Sigmoid colon (tissue), 7 donors: ENCODE data around the gene CDCA7L. TPM values are rescaled to one million over a fixed set of nuclear protein-coding genes. Genes with fewer than 3 reads are reported as not detected.
"Not testable (repeated sequence)": the region's sequence is repeated elsewhere in the genome, so short reads cannot be mapped to it uniquely, and the experiment has no call there.

Experiments
- DNase-seq: peaks from one replicate; pipeline ENCODE4 v3.0.0-alpha.2; 2019
- H3K27ac ChIP-seq, 4 donors: fragments of 200-600 bp; sonication (generic); one replicate each; pipeline ENCODE4 v1.5.1; 2016 to 2019; ENCODE audit warnings: mild to moderate bottlenecking in 1 of 4
- H3K27me3 ChIP-seq, 3 donors: fragments of 200-600 bp; sonication (generic); one replicate each; pipeline ENCODE4 v1.5.1; 2019; ENCODE audit warnings: mild to moderate bottlenecking in 1 of 3
- H3K36me3 ChIP-seq, 4 donors: fragments of 200-600 bp; sonication (generic); one replicate each; pipeline ENCODE4 v1.5.1; 2016 to 2019
- H3K4me1 ChIP-seq, 4 donors: fragments of 200-600 bp; sonication (generic); one replicate each; pipeline ENCODE4 v1.5.1; 2017 to 2019
- H3K4me3 ChIP-seq, 4 donors: fragments of 200-600 bp; sonication (generic); one replicate each; pipeline ENCODE4 v1.5.1; 2017 to 2019; ENCODE audit warnings: mild to moderate bottlenecking in 2 of 4, moderate library complexity in 1 of 4
- H3K9me3 ChIP-seq, 4 donors: fragments of 200-600 bp in 3 of 4; sonication (generic) in 3 of 4; one replicate each; pipeline versions ENCODE4 v1.5.1 to v1.6.1; 2013 to 2019
- EP300 ChIP-seq, 4 donors: sonication (generic); formaldehyde crosslinking; IDR thresholded peaks; one replicate each; pipeline ENCODE4 v1.6.1; 2017; ENCODE audit warnings: antibody characterized with exemption in 4 of 4
- POLR2A ChIP-seq, 2 donors: fragments of 450-650 bp; IDR thresholded peaks; one replicate each; pipeline ENCODE4 v1.6.1; 2016; ENCODE audit warnings: antibody characterized with exemption in 2 of 2, mild to moderate bottlenecking in 2 of 2, moderate library complexity in 2 of 2
- POLR2AphosphoS5 ChIP-seq, 4 donors: sonication (generic); formaldehyde crosslinking; IDR thresholded peaks; one replicate each; pipeline ENCODE4 v1.6.1; 2017; ENCODE audit warnings: antibody characterized with exemption in 4 of 4
- WGBS, 2 donors: extraction: QIAGEN DNeasy Blood & Tissue Kit; methylation state at CpG; one replicate each; pipeline ENCODE4 v1.1.7; 2013; 5-methylcytosine and 5-hydroxymethylcytosine counted together
- intact Hi-C: fragments of 100-400 bp; cut with DNase I; formaldehyde crosslinking; loops from one replicate; pipeline ENCODE4 v1.15.1; 2023
- polyA plus RNA-seq, 3 donors: library from polyadenylated mRNA; stranded (reverse); fragments of 200-250 nt; gene quantifications; one replicate each; pipeline ENCODE4 v1.2.3, GENCODE V29; 2013
- total RNA-seq, 4 donors: library from RNA; depleted of rRNA; stranded (reverse); fragments of >200 nt; gene quantifications; one replicate each; pipeline ENCODE4 v1.1.0, GENCODE V29; 2016
- TF ChIP-seq, protein P1 (sequence below), 4 experiments: fragments of 450-650 bp in 3 of 4; fragments of 200-600 bp in 1 of 4; IDR thresholded peaks; one replicate each; pipeline ENCODE4 v1.5.1; 2016 to 2019; ENCODE audit warnings: antibody characterized with exemption in 4 of 4, mild to moderate bottlenecking in 3 of 4, moderate library complexity in 2 of 4
- donor health status: healthy with polysubstance abuse.
- donor health status: Bipolar disorder and iron deficiency.
- donor health status: healthy.

The CDCA7L gene
- total and polyA plus RNA-seq, 7 donors, result 12.3 to 55.9 (median 23.5) TPM

DNA sequence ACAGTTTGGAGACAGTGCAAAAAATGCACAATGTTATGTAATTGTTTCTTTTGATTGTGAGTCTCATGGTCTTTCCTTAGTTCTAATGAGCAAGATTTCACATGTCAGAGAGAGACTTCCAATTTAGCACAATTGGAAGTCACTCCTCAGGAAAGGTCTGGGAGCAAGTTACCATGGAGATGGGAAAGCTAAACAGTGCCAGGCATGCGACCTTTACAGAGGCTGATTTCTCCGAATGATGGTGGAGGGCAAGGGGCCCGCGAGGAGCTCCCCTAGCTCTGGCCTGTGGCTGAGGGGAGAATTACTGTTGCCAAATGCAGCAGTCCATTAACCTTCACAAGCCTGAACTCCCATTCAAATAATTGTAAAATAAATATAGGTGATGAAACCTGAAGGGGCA, 59.3 kb downstream of the CDCA7L start:
- intact Hi-C loops, result no loop called here
- Histone ChIP-seq H3K9me3 (no peaks in the 10 kb centered on the region), H3K4me1 (no peaks in the 10 kb centered on the region), H3K27me3 (no peaks in the 10 kb centered on the region), H3K4me3 (no peak overlapping the region), H3K36me3 (no peaks in the 10 kb centered on the region), H3K27ac (no peak overlapping the region)
- TF ChIP-seq, protein P1, sequence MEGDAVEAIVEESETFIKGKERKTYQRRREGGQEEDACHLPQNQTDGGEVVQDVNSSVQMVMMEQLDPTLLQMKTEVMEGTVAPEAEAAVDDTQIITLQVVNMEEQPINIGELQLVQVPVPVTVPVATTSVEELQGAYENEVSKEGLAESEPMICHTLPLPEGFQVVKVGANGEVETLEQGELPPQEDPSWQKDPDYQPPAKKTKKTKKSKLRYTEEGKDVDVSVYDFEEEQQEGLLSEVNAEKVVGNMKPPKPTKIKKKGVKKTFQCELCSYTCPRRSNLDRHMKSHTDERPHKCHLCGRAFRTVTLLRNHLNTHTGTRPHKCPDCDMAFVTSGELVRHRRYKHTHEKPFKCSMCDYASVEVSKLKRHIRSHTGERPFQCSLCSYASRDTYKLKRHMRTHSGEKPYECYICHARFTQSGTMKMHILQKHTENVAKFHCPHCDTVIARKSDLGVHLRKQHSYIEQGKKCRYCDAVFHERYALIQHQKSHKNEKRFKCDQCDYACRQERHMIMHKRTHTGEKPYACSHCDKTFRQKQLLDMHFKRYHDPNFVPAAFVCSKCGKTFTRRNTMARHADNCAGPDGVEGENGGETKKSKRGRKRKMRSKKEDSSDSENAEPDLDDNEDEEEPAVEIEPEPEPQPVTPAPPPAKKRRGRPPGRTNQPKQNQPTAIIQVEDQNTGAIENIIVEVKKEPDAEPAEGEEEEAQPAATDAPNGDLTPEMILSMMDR (IDR thresholded peaks at IDR 0.05), result no peak
- TF ChIP-seq EP300 (IDR thresholded peaks at IDR 0.05) (no peak), POLR2A (IDR thresholded peaks at IDR 0.05) (no peak), POLR2AphosphoS5 (IDR thresholded peaks at IDR 0.05) (no peak)
- no peak for DNase-seq
- 81 to 83% methylated on average over 4 of the region's 4 CpGs for WGBS, 2 donors

DNA sequence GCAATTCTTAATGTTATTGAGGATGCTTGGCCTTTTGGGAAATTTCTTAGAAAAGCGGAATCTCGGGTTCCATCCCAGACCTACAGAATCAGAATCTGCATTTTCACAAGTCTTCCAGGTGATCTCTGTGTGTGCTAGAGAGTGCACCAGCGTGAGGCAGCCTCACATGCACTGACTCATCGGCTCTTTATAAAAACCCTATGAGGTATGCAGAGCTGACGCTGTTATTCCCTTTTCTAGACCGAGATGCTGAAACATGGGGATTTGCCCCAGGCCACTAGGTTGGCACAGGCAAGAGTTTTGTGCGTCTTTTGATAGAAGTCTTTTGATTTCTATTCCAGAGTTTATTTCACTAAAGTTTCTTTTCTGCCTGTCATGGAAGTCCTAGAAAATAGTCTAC, 61.2 kb downstream of the CDCA7L start:
- Histone ChIP-seq H3K9me3 (no peaks in the 10 kb centered on the region), H3K4me3 (no peak overlapping the region), H3K27ac (no peak overlapping the region), H3K27me3 (no peaks in the 10 kb centered on the region), H3K36me3 (no peaks in the 10 kb centered on the region), H3K4me1 (no peaks in the 10 kb centered on the region)
- intact Hi-C loops, result no loop called here
- 96% methylated on average over 7 of the region's 7 CpGs for WGBS, 2 donors
- DNase-seq, result no peak
- TF ChIP-seq POLR2A (IDR thresholded peaks at IDR 0.05), result no peak
- no peak for TF ChIP-seq POLR2AphosphoS5 (IDR thresholded peaks at IDR 0.05)
- TF ChIP-seq EP300 (IDR thresholded peaks at IDR 0.05), result no peak
- TF ChIP-seq, protein P1 (IDR thresholded peaks at IDR 0.05), result no peak

DNA sequence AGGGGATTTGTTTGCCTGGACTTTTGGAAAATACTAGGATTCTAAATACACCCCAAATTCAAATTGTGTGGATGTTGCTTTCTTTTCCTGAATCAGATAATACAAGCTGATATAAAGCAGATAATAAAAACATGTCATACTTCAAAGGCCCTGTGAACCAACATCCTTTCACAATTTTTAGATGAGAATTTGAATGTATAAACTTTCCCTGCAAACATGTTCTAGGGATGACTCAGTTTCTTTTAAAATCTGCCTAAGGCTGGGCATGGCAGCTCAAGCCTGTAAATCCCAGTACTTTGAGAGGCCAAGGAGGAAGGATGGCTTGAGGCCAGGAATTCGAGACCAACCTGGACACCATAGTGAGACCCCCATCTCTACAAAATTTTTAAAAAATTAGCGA, 62.2 kb downstream of the CDCA7L start:
- 88 to 92% methylated on average over 2 of the region's 2 CpGs for WGBS, 2 donors
- intact Hi-C loops, H3K36me3 ChIP-seq, H3K27ac ChIP-seq, H3K4me1 ChIP-seq, H3K27me3 ChIP-seq, DNase-seq, H3K9me3 ChIP-seq, H3K4me3 ChIP-seq: not testable (repeated sequence)

DNA sequence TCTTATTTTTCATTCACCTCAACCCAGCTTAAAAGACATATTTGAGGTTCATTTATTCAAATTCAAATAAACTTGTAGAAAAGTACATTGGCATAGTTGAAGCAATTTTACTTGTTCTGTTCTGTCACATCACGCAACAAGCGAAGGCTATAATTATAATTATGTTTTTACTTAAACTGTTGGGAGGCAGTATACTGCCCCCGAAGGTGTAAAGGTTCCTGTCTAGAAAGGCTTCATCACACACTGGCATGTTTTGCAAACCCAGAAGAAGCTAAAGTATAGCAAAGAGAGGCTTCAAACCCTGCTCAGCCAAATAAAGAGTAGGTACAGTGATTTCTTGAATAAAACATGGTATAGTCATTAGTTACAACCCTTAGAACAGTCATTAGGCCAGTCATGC, 62.6 kb downstream of the CDCA7L start:
- Histone ChIP-seq H3K4me3 (no peak overlapping the region), H3K27ac (no peak overlapping the region), H3K27me3 (no peaks in the 10 kb centered on the region), H3K4me1 (no peaks in the 10 kb centered on the region), H3K9me3 (no peaks in the 10 kb centered on the region), H3K36me3 (no peaks in the 10 kb centered on the region)
- no peak for DNase-seq
- intact Hi-C loops, result no loop called here
- TF ChIP-seq POLR2A (IDR thresholded peaks at IDR 0.05) (no peak), POLR2AphosphoS5 (IDR thresholded peaks at IDR 0.05) (no peak)
- TF ChIP-seq, protein P1 (IDR thresholded peaks at IDR 0.05), result no peak
- 97% methylated on average over 3 of the region's 3 CpGs for WGBS, 2 donors

DNA sequence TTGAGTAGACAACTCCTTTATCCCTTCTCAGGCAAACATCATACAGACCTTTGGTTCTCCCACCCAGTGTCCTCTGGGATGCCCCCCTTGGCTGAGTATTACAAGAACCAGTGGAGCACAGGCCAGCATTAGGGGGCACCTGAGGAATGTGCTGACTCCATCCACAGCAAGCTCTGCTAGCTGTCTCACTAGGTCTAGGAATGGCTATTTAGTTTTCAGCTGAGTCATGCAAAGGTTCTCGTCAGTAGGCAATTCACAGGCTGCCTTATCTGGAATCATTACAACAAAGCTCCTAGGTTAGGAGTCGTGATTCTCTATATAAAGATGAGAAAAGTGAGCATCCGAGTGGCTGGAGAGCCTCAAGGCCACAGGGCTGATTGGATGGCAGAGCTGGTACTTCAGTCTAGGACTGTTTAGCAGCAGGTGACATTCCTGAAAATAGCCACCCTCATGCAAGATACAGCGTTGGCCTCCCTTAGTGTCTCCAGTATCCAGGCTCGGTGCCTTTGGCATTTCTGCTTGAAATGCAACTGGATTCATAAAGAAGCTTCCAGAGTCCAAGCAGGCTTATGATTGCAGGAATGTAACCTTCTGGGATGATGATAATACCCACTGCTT, 75.8 kb downstream of the CDCA7L start:
- H3K4me3 ChIP-seq, result no peak overlapping the region
- H3K4me1 ChIP-seq, result no peaks in the 10 kb centered on the region
- H3K27ac ChIP-seq, result no peak overlapping the region
- TF ChIP-seq EP300 (IDR thresholded peaks at IDR 0.05), result no peak
- TF ChIP-seq, protein P1 (IDR thresholded peaks at IDR 0.05), result no peak
- no peak for TF ChIP-seq POLR2A (IDR thresholded peaks at IDR 0.05)
- TF ChIP-seq POLR2AphosphoS5 (IDR thresholded peaks at IDR 0.05), result no peak
- H3K27me3 ChIP-seq, result no peaks in the 10 kb centered on the region
- intact Hi-C loops, result no loop called here
- H3K9me3 ChIP-seq, result no peaks in the 10 kb centered on the region
- 48 to 65% methylated on average over 5 of the region's 5 CpGs for WGBS, 2 donors
- DNase-seq, result no peak
- H3K36me3 ChIP-seq, result no peaks in the 10 kb centered on the region
